GM23338 (cell line): ENCODE data around the gene HBQ1. TPM values are rescaled to one million over a fixed set of nuclear protein-coding genes. Genes with fewer than 3 reads are reported as not detected.

Source experiments
- ATAC-seq: fragments of 200-7000 bp; cut with Tn5 transposase; 3 replicates; pipeline ENCODE4 v1.9.1; 2020
- DNase-seq: peaks from one replicate; pipeline ENCODE4 v3.0.0-alpha.2; 2015; ENCODE audit warnings: low spot score
- H2AFZ ChIP-seq: fragments of 200-600 bp; sonication (generic); 2 replicates; pipeline ENCODE4 v1.8.0; 2016; ENCODE audit warnings: antibody characterized with exemption, mild to moderate bottlenecking, moderate library complexity
- H3F3A ChIP-seq: fragments of 200-600 bp; sonication (generic); replicated peaks from 2 replicates; pipeline ENCODE4 v1.8.0; 2017; ENCODE audit warnings: antibody characterized with exemption, mixed run types, low read depth
- H3K27ac ChIP-seq: fragments of 200-600 bp; sonication (generic); 2 replicates; pipeline ENCODE4 v1.6.1; 2016; ENCODE audit warnings: low read depth
- H3K27me3 ChIP-seq: fragments of 200-600 bp; sonication (generic); 2 replicates; pipeline ENCODE4 v1.8.0; 2016; ENCODE audit warnings: mild to moderate bottlenecking, mixed run types, moderate library complexity; ENCODE audit not compliant: insufficient read depth
- H3K36me3 ChIP-seq: fragments of 200-600 bp; sonication (generic); 2 replicates; pipeline ENCODE4 v1.8.0; 2016; ENCODE audit warnings: mild to moderate bottlenecking; ENCODE audit not compliant: insufficient read depth
- H3K4me1 ChIP-seq: fragments of 200-600 bp; sonication (generic); 2 replicates; pipeline ENCODE4 v1.8.0; 2016; ENCODE audit warnings: mild to moderate bottlenecking, moderate library complexity; ENCODE audit not compliant: insufficient read depth
- H3K4me2 ChIP-seq: fragments of 200-600 bp; sonication (generic); 2 replicates; pipeline ENCODE4 v1.7.1; 2017; ENCODE audit warnings: mixed run types
- H3K4me3 ChIP-seq: fragments of 200-600 bp; sonication (generic); 2 replicates; pipeline ENCODE4 v1.6.1; 2016; ENCODE audit warnings: mixed run types
- H3K79me2 ChIP-seq: fragments of 200-600 bp; sonication (generic); replicated peaks from 2 replicates; pipeline ENCODE4 v1.8.0; 2017; ENCODE audit warnings: mild to moderate bottlenecking; ENCODE audit not compliant: insufficient read depth
- H3K9me2 ChIP-seq: fragments of 200-600 bp; sonication (generic); 2 replicates; pipeline ENCODE4 v1.8.0; 2017; ENCODE audit not compliant: insufficient read depth
- H4K20me1 ChIP-seq: fragments of 200-600 bp; sonication (generic); replicated peaks from 2 replicates; pipeline ENCODE4 v1.8.0; 2017; ENCODE audit warnings: mild to moderate bottlenecking; ENCODE audit not compliant: insufficient read depth
- H3K27ac Mint-ChIP-seq: 2 replicates; pipeline ENCODE4 v1.8.0; 2020; ENCODE audit warnings: inconsistent platforms, mild to moderate bottlenecking, moderate library complexity, mixed read lengths
- H3K27me3 Mint-ChIP-seq: 3 replicates; pipeline ENCODE4 v1.8.0; 2022; ENCODE audit warnings: low read depth, mild to moderate bottlenecking, moderate library complexity, mixed read lengths, inconsistent platforms; ENCODE audit not compliant: insufficient read depth, poor library complexity
- H3K36me3 Mint-ChIP-seq: 3 replicates; pipeline ENCODE4 v1.8.0; 2021; ENCODE audit warnings: low read depth, mild to moderate bottlenecking, inconsistent platforms, moderate library complexity, mixed read lengths
- H3K4me1 Mint-ChIP-seq: 3 replicates; pipeline ENCODE4 v1.8.0; 2020; ENCODE audit warnings: mild to moderate bottlenecking, inconsistent platforms, mixed read lengths
- H3K4me3 Mint-ChIP-seq: 3 replicates; pipeline ENCODE4 v1.8.0; 2021; ENCODE audit warnings: moderate library complexity, mild to moderate bottlenecking, inconsistent platforms, mixed read lengths
- H3K9me3 Mint-ChIP-seq: 3 replicates; pipeline ENCODE4 v1.8.0; 2020; ENCODE audit warnings: moderate library complexity, mild to moderate bottlenecking, inconsistent platforms, mixed read lengths
- CREB1 ChIP-seq: fragments of 250-450 bp; sonication (Bioruptor Pico); IDR thresholded peaks from 2 replicates; pipeline ENCODE4 v1.5.0; 2020; ENCODE audit warnings: low read depth, mild to moderate bottlenecking, moderate library complexity
- EZH2 ChIP-seq: fragments of 200-600 bp; sonication (generic); IDR thresholded peaks from one replicate; pipeline ENCODE4 v1.8.0; 2017; ENCODE audit warnings: antibody characterized with exemption, mild to moderate bottlenecking, low read depth; ENCODE audit not compliant: unreplicated experiment
- POLR2AphosphoS5 ChIP-seq: IDR thresholded peaks from 2 replicates; pipeline ENCODE4 v1.6.1; 2016; ENCODE audit warnings: antibody characterized with exemption, low read depth
- ZNF114 ChIP-seq: fragments of 250-450 bp; sonication (Bioruptor Pico); IDR thresholded peaks from 2 replicates; pipeline ENCODE4 v1.5.0; 2020; ENCODE audit warnings: mild to moderate bottlenecking, moderate library complexity
- polyA plus RNA-seq: library from polyadenylated mRNA; unstranded; fragments of >200 nt; fragmentation: Nextera tagmentation; extraction: Ambion mirVana; gene quantifications from 2 replicates; pipeline ENCODE4 v1.2.1, GENCODE V29; 2016
- total RNA-seq: library from RNA; depleted of rRNA; stranded (reverse); fragments of >200 nt; shearing (Covaris generic); gene quantifications from 2 replicates; pipeline ENCODE4 v1.2.3, GENCODE V29; 2014
- TF ChIP-seq, protein P1 (sequence below): fragments of 250-450 bp; sonication (Bioruptor Pico); IDR thresholded peaks from 2 replicates; pipeline ENCODE4 v1.5.0; 2020; ENCODE audit warnings: mild to moderate bottlenecking, moderate library complexity
- TF ChIP-seq, protein P2 (sequence below): IDR thresholded peaks from one replicate; pipeline ENCODE4 v1.6.1; 2018; ENCODE audit warnings: antibody characterized with exemption; ENCODE audit not compliant: unreplicated experiment
- TF ChIP-seq, protein P3 (sequence below), 2 experiments: fragments of 200-600 bp in 1 of 2; sonication (generic) in 1 of 2; conservative IDR thresholded peaks; 2 replicates each; pipeline versions ENCODE4 v1.5.1 to v1.6.1; 2016 to 2017; ENCODE audit warnings: antibody characterized with exemption in 2 of 2, low read depth in 2 of 2, mild to moderate bottlenecking in 2 of 2, moderate library complexity in 1 of 2

Gene HBQ1
- total and polyA plus RNA-seq, 2 experiments from 2014 or later: 6.6 to 8.5 TPM

DNA sequence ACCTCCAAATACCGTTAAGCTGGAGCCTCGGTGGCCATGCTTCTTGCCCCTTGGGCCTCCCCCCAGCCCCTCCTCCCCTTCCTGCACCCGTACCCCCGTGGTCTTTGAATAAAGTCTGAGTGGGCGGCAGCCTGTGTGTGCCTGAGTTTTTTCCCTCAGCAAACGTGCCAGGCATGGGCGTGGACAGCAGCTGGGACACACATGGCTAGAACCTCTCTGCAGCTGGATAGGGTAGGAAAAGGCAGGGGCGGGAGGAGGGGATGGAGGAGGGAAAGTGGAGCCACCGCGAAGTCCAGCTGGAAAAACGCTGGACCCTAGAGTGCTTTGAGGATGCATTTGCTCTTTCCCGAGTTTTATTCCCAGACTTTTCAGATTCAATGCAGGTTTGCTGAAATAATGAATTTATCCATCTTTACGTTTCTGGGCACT lies 2.9 kb upstream of the HBQ1 start:
- Histone ChIP-seq H4K20me1 (peaks cover 8% of the 10 kb centered on the region), H2AFZ (no peak overlapping the region), H3K27me3 (peaks cover 79% of the 10 kb centered on the region), H3K79me2 (no peaks in the 10 kb centered on the region), H3K27ac (no peak overlapping the region), H3K9me2 (no peaks in the 10 kb centered on the region), H3K36me3 (no peaks in the 10 kb centered on the region), H3F3A (peaks cover 16% of the 10 kb centered on the region; the same call in 1 of the 2 replicates), H3K4me2 (peak overlapping the region; percentile 43; the same call in 1 of the 2 replicates), H3K4me1 (peaks cover 10% of the 10 kb centered on the region; the same call in 1 of the 2 replicates), H3K4me3 (no peak overlapping the region)
- DNase-seq (no peak), ATAC-seq (no peak)
- no peaks in the 10 kb centered on the region; the same call in 2 of the 3 replicates for H3K36me3 Mint-ChIP-seq
- H3K27me3 Mint-ChIP-seq: peaks cover 72% of the 10 kb centered on the region
- H3K4me1 Mint-ChIP-seq: peaks cover 16% of the 10 kb centered on the region
- H3K27ac Mint-ChIP-seq: no peak overlapping the region
- H3K9me3 Mint-ChIP-seq: no peaks in the 10 kb centered on the region; the same call in 2 of the 3 replicates
- TF ChIP-seq EZH2 (peak; percentile 74), ZNF114 (no peak)
- H3K4me3 Mint-ChIP-seq: peak overlapping the region; percentile 42; the same call in 2 of the 3 replicates

- ATAC-seq: no peak
- Histone ChIP-seq H3K4me3 (no peak overlapping the region), H3K27me3 (peaks cover 78% of the 10 kb centered on the region), H4K20me1 (peaks cover 8% of the 10 kb centered on the region), H3K9me2 (no peaks in the 10 kb centered on the region), H3K4me2 (no peak overlapping the region), H3K79me2 (no peaks in the 10 kb centered on the region), H3K27ac (no peak overlapping the region), H3F3A (peaks cover 19% of the 10 kb centered on the region; the same call in 1 of the 2 replicates), H2AFZ (no peak overlapping the region), H3K4me1 (peaks cover 10% of the 10 kb centered on the region; the same call in 1 of the 2 replicates), H3K36me3 (no peaks in the 10 kb centered on the region)
- DNase-seq: no peak
- no peak overlapping the region for H3K27ac Mint-ChIP-seq
- no peaks in the 10 kb centered on the region; the same call in 2 of the 3 replicates for H3K9me3 Mint-ChIP-seq
- H3K27me3 Mint-ChIP-seq: peaks cover 73% of the 10 kb centered on the region
- H3K4me3 Mint-ChIP-seq: peak overlapping the region; percentile 42; the same call in 2 of the 3 replicates
- H3K4me1 Mint-ChIP-seq: peaks cover 16% of the 10 kb centered on the region
- no peaks in the 10 kb centered on the region; the same call in 2 of the 3 replicates for H3K36me3 Mint-ChIP-seq
- TF ChIP-seq EZH2: no peak
- TF ChIP-seq, protein P1, sequence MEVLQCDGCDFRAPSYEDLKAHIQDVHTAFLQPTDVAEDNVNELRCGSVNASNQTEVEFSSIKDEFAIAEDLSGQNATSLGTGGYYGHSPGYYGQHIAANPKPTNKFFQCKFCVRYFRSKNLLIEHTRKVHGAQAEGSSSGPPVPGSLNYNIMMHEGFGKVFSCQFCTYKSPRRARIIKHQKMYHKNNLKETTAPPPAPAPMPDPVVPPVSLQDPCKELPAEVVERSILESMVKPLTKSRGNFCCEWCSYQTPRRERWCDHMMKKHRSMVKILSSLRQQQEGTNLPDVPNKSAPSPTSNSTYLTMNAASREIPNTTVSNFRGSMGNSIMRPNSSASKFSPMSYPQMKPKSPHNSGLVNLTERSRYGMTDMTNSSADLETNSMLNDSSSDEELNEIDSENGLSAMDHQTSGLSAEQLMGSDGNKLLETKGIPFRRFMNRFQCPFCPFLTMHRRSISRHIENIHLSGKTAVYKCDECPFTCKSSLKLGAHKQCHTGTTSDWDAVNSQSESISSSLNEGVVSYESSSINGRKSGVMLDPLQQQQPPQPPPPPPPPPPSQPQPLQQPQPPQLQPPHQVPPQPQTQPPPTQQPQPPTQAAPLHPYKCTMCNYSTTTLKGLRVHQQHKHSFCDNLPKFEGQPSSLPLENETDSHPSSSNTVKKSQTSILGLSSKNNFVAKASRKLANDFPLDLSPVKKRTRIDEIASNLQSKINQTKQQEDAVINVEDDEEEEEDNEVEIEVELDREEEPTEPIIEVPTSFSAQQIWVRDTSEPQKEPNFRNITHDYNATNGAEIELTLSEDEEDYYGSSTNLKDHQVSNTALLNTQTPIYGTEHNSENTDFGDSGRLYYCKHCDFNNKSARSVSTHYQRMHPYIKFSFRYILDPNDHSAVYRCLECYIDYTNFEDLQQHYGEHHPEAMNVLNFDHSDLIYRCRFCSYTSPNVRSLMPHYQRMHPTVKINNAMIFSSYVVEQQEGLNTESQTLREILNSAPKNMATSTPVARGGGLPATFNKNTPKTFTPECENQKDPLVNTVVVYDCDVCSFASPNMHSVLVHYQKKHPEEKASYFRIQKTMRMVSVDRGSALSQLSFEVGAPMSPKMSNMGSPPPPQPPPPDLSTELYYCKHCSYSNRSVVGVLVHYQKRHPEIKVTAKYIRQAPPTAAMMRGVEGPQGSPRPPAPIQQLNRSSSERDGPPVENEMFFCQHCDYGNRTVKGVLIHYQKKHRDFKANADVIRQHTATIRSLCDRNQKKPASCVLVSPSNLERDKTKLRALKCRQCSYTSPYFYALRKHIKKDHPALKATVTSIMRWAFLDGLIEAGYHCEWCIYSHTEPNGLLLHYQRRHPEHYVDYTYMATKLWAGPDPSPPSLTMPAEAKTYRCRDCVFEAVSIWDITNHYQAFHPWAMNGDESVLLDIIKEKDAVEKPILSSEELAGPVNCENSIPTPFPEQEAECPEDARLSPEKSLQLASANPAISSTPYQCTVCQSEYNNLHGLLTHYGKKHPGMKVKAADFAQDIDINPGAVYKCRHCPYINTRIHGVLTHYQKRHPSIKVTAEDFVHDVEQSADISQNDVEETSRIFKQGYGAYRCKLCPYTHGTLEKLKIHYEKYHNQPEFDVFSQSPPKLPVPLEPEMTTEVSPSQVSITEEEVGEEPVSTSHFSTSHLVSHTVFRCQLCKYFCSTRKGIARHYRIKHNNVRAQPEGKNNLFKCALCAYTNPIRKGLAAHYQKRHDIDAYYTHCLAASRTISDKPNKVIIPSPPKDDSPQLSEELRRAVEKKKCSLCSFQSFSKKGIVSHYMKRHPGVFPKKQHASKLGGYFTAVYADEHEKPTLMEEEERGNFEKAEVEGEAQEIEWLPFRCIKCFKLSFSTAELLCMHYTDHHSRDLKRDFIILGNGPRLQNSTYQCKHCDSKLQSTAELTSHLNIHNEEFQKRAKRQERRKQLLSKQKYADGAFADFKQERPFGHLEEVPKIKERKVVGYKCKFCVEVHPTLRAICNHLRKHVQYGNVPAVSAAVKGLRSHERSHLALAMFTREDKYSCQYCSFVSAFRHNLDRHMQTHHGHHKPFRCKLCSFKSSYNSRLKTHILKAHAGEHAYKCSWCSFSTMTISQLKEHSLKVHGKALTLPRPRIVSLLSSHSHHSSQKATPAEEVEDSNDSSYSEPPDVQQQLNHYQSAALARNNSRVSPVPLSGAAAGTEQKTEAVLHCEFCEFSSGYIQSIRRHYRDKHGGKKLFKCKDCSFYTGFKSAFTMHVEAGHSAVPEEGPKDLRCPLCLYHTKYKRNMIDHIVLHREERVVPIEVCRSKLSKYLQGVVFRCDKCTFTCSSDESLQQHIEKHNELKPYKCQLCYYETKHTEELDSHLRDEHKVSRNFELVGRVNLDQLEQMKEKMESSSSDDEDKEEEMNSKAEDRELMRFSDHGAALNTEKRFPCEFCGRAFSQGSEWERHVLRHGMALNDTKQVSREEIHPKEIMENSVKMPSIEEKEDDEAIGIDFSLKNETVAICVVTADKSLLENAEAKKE (CRISPR knock-in tag): no peak
- no peak for TF ChIP-seq POLR2AphosphoS5
- TF ChIP-seq CREB1 (CRISPR knock-in tag): no peak
- TF ChIP-seq, protein P2, sequence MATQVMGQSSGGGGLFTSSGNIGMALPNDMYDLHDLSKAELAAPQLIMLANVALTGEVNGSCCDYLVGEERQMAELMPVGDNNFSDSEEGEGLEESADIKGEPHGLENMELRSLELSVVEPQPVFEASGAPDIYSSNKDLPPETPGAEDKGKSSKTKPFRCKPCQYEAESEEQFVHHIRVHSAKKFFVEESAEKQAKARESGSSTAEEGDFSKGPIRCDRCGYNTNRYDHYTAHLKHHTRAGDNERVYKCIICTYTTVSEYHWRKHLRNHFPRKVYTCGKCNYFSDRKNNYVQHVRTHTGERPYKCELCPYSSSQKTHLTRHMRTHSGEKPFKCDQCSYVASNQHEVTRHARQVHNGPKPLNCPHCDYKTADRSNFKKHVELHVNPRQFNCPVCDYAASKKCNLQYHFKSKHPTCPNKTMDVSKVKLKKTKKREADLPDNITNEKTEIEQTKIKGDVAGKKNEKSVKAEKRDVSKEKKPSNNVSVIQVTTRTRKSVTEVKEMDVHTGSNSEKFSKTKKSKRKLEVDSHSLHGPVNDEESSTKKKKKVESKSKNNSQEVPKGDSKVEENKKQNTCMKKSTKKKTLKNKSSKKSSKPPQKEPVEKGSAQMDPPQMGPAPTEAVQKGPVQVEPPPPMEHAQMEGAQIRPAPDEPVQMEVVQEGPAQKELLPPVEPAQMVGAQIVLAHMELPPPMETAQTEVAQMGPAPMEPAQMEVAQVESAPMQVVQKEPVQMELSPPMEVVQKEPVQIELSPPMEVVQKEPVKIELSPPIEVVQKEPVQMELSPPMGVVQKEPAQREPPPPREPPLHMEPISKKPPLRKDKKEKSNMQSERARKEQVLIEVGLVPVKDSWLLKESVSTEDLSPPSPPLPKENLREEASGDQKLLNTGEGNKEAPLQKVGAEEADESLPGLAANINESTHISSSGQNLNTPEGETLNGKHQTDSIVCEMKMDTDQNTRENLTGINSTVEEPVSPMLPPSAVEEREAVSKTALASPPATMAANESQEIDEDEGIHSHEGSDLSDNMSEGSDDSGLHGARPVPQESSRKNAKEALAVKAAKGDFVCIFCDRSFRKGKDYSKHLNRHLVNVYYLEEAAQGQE: no peak
- TF ChIP-seq, protein P3, sequence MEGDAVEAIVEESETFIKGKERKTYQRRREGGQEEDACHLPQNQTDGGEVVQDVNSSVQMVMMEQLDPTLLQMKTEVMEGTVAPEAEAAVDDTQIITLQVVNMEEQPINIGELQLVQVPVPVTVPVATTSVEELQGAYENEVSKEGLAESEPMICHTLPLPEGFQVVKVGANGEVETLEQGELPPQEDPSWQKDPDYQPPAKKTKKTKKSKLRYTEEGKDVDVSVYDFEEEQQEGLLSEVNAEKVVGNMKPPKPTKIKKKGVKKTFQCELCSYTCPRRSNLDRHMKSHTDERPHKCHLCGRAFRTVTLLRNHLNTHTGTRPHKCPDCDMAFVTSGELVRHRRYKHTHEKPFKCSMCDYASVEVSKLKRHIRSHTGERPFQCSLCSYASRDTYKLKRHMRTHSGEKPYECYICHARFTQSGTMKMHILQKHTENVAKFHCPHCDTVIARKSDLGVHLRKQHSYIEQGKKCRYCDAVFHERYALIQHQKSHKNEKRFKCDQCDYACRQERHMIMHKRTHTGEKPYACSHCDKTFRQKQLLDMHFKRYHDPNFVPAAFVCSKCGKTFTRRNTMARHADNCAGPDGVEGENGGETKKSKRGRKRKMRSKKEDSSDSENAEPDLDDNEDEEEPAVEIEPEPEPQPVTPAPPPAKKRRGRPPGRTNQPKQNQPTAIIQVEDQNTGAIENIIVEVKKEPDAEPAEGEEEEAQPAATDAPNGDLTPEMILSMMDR (conservative IDR thresholded peaks at IDR 0.05; ENCODE audit: low read depth in 2 of 2): no peak
Measured at GRCh38 chr16:177981-178667, 2.1 kb upstream of the HBQ1 start.
